MM.1S (cell line): ENCODE measurements around the gene LRRC34.
A peak's percentile ranks its signal among the peaks of the same experiment; 100 is the strongest.

Source experiments
- DNase-seq: peaks from one replicate; pipeline ENCODE4 v3.0.0-alpha.2; 2015
- H2AFZ ChIP-seq: fragments of 300-600 bp; sonication (generic); 2 replicates; pipeline ENCODE4 v1.6.0; 2016; ENCODE audit warnings: antibody characterized with exemption, low read length
- H3F3A ChIP-seq: fragments of 300-600 bp; sonication (generic); 2 replicates; pipeline ENCODE4 v1.6.1; 2016; ENCODE audit warnings: mild to moderate bottlenecking, antibody characterized with exemption, low read length, moderate library complexity, mixed read lengths; ENCODE audit not compliant: insufficient read depth
- H3K27ac ChIP-seq: fragments of 300-600 bp; sonication (generic); 2 replicates; pipeline ENCODE4 v1.5.1; 2016; ENCODE audit warnings: mild to moderate bottlenecking, low read length
- H3K27me3 ChIP-seq: fragments of 300-600 bp; sonication (generic); replicated peaks from 2 replicates; pipeline ENCODE4 v1.6.0; 2016; ENCODE audit warnings: low read length; ENCODE audit not compliant: insufficient read depth
- H3K36me3 ChIP-seq: fragments of 300-600 bp; sonication (generic); replicated peaks from 2 replicates; pipeline ENCODE4 v1.6.1; 2016; ENCODE audit warnings: mild to moderate bottlenecking, low read length, mixed read lengths; ENCODE audit not compliant: insufficient read depth
- H3K4me1 ChIP-seq: fragments of 300-600 bp; sonication (generic); 2 replicates; pipeline ENCODE4 v1.6.1; 2016; ENCODE audit warnings: low read length, mixed read lengths
- H3K4me2 ChIP-seq: fragments of 300-600 bp; sonication (generic); 2 replicates; pipeline ENCODE4 v1.6.0; 2016; ENCODE audit warnings: low read depth, low read length
- H3K4me3 ChIP-seq: fragments of 300-600 bp; sonication (generic); 2 replicates; pipeline ENCODE4 v1.5.1; 2016; ENCODE audit warnings: low read length, mixed read lengths
- H3K79me2 ChIP-seq: fragments of 300-600 bp; sonication (generic); 2 replicates; pipeline ENCODE4 v1.6.1; 2016; ENCODE audit warnings: mixed run types, low read length, mixed read lengths
- H3K9ac ChIP-seq: fragments of 300-600 bp; sonication (generic); 2 replicates; pipeline ENCODE4 v1.6.1; 2016; ENCODE audit warnings: low read length, mixed read lengths
- H3K9me2 ChIP-seq: fragments of 300-600 bp; sonication (generic); replicated peaks from 2 replicates; pipeline ENCODE4 v1.6.1; 2016; ENCODE audit warnings: mild to moderate bottlenecking, low read length, mixed read lengths; ENCODE audit not compliant: insufficient read depth
- H3K9me3 ChIP-seq: fragments of 300-600 bp; sonication (generic); replicated peaks from 2 replicates; pipeline ENCODE4 v1.6.1; 2016; ENCODE audit warnings: mild to moderate bottlenecking, low read length, mixed read lengths; ENCODE audit not compliant: insufficient read depth
- H4K20me1 ChIP-seq: fragments of 300-600 bp; sonication (generic); 2 replicates; pipeline ENCODE4 v1.6.1; 2016; ENCODE audit warnings: mild to moderate bottlenecking, low read length, moderate library complexity, mixed read lengths; ENCODE audit not compliant: insufficient read depth
- CTCF ChIP-seq: fragments of 300-600 bp; sonication (generic); IDR thresholded peaks from 2 replicates; pipeline ENCODE4 v1.5.1; 2016; ENCODE audit warnings: antibody characterized with exemption, low read length, mixed read lengths
- EZH2 ChIP-seq: fragments of 300-600 bp; sonication (generic); optimal IDR thresholded peaks from 2 replicates; pipeline ENCODE3; 2017; ENCODE audit warnings: low read depth, mild to moderate bottlenecking, antibody characterized with exemption, low read length, mixed read lengths
- EZH2phosphoT487 ChIP-seq: fragments of 300-600 bp; sonication (generic); IDR thresholded peaks from 2 replicates; pipeline ENCODE4 v1.6.1; 2018; ENCODE audit warnings: antibody characterized with exemption, low read length

The LRRC34 gene

GRCh38 chr3:169759256-169759655 lies 53.4 kb downstream of the LRRC34 start:
- no peaks in the 10 kb centered on the region for H4K20me1 ChIP-seq
- no peak overlapping the region for H3K4me3 ChIP-seq
- H3K4me2 ChIP-seq: peak overlapping the region; percentile 8; the same call in 1 of the 2 replicates
- peaks cover 14% of the 10 kb centered on the region for H3F3A ChIP-seq
- H3K36me3 ChIP-seq: no peaks in the 10 kb centered on the region
- H3K9me2 ChIP-seq: no peaks in the 10 kb centered on the region
- no peak overlapping the region for H3K27ac ChIP-seq
- DNase-seq: peak; percentile 76
- H3K9me3 ChIP-seq: no peaks in the 10 kb centered on the region
- H2AFZ ChIP-seq: no peak overlapping the region
- no peak for TF ChIP-seq EZH2
- no peak for TF ChIP-seq CTCF
- TF ChIP-seq EZH2phosphoT487: no peak
- H3K27me3 ChIP-seq: no peaks in the 10 kb centered on the region
- H3K79me2 ChIP-seq: no peaks in the 10 kb centered on the region
- H3K9ac ChIP-seq: no peak overlapping the region
- H3K4me1 ChIP-seq: peaks cover 16% of the 10 kb centered on the region

GRCh38 chr3:169758359-169758994 lies 54.2 kb downstream of the LRRC34 start:
- Histone ChIP-seq H3K9me3 (no peaks in the 10 kb centered on the region), H3K4me3 (no peak overlapping the region), H3K4me1 (peaks cover 13% of the 10 kb centered on the region), H3F3A (peaks cover 6% of the 10 kb centered on the region), H3K4me2 (peak overlapping the region; percentile 8; the same call in 1 of the 2 replicates), H3K36me3 (no peaks in the 10 kb centered on the region), H2AFZ (no peak overlapping the region), H3K79me2 (no peaks in the 10 kb centered on the region), H3K27me3 (no peaks in the 10 kb centered on the region), H3K9ac (no peak overlapping the region), H3K27ac (no peak overlapping the region), H3K9me2 (no peaks in the 10 kb centered on the region), H4K20me1 (no peaks in the 10 kb centered on the region)
- no peak for DNase-seq
- TF ChIP-seq CTCF: no peak
- no peak for TF ChIP-seq EZH2phosphoT487
- TF ChIP-seq EZH2: no peak

GRCh38 chr3:169755488-169755887 lies 57.2 kb downstream of the LRRC34 start:
- Histone ChIP-seq H3K9ac (no peak overlapping the region), H3K79me2 (no peaks in the 10 kb centered on the region), H3K9me2 (no peaks in the 10 kb centered on the region), H4K20me1 (no peaks in the 10 kb centered on the region), H3K27me3 (no peaks in the 10 kb centered on the region), H3K36me3 (no peaks in the 10 kb centered on the region), H2AFZ (no peak overlapping the region), H3K9me3 (no peaks in the 10 kb centered on the region), H3F3A (no peaks in the 10 kb centered on the region), H3K27ac (no peak overlapping the region), H3K4me3 (no peak overlapping the region), H3K4me1 (peaks cover 12% of the 10 kb centered on the region), H3K4me2 (no peak overlapping the region)
- DNase-seq: no peak
- TF ChIP-seq EZH2phosphoT487: no peak
- no peak for TF ChIP-seq EZH2
- no peak for TF ChIP-seq CTCF
